ELF-1 (cell line): Measurements from ENCODE around the gene FOXO3B.
"Not testable (repeated sequence)": the region's sequence is repeated elsewhere in the genome, so short reads cannot be mapped to it uniquely, and the experiment has no call there.

ENCODE experiments used
- DNase-seq: peaks from one replicate; pipeline ENCODE4 v3.0.0-alpha.2; 2016; ENCODE audit warnings: low read depth, low spot score

FOXO3B gene

GRCh38 chr17:18681767-18682571, at the start of gene FOXO3B:
FOXO3B (minus strand) TSS chr17:18682314; CDS start chr17:18681651, 663 bp downstream.
- peak; percentile 97 for DNase-seq

GRCh38 chr17:18723509-18723908, 41.4 kb upstream of the FOXO3B start:
- DNase-seq = not testable (repeated sequence)

- not testable (repeated sequence) for DNase-seq
These were observed 40.5 kb upstream of the FOXO3B start for GRCh38 chr17:18722612-18723011.

- DNase-seq = not testable (repeated sequence)
These were observed 39.8 kb upstream of the FOXO3B start for GRCh38 chr17:18721775-18722547.

- DNase-seq = not testable (repeated sequence)
These were observed 37.5 kb upstream of the FOXO3B start for GRCh38 chr17:18719428-18720110.

- peak; percentile 53 for DNase-seq
These were observed 36.7 kb upstream of the FOXO3B start for GRCh38 chr17:18718643-18719427.

GRCh38 chr17:18712354-18712999, 30.4 kb upstream of the FOXO3B start:
- DNase-seq = peak; percentile 18

- DNase-seq = not testable (repeated sequence)
These were observed 26.1 kb upstream of the FOXO3B start for GRCh38 chr17:18708215-18708614.

- DNase-seq = not testable (repeated sequence)
These were observed 23.8 kb upstream of the FOXO3B start for GRCh38 chr17:18705955-18706354.

GRCh38 chr17:18698473-18699103, 16.5 kb upstream of the FOXO3B start:
- DNase-seq = not testable (repeated sequence)

GRCh38 chr17:18695143-18695542, 13.0 kb upstream of the FOXO3B start:
- not testable (repeated sequence) for DNase-seq

- DNase-seq = not testable (repeated sequence)
These were observed 554 bp upstream of the FOXO3B start for GRCh38 chr17:18682668-18683067.

GRCh38 chr17:18677381-18677780, 4.7 kb downstream of the FOXO3B start:
- not testable (repeated sequence) for DNase-seq

- not testable (repeated sequence) for DNase-seq
These were observed 5.2 kb downstream of the FOXO3B start for GRCh38 chr17:18676928-18677327.

GRCh38 chr17:18672395-18673227, 9.5 kb downstream of the FOXO3B start:
- not testable (repeated sequence) for DNase-seq

GRCh38 chr17:18668625-18669024, 13.5 kb downstream of the FOXO3B start:
- not testable (repeated sequence) for DNase-seq

GRCh38 chr17:18667535-18667934, 14.6 kb downstream of the FOXO3B start:
- not testable (repeated sequence) for DNase-seq

- not testable (repeated sequence) for DNase-seq
These were observed 15.8 kb downstream of the FOXO3B start for GRCh38 chr17:18666326-18666725.
